HL-60/S4 treated with retinoic acid at 250 ng/mL for 4 days and 3 days (cell line): Measurements from ENCODE around the gene TMEM243.

Experiments
- in situ Hi-C: fragments of 300-500 bp; cut with MboI; formaldehyde crosslinking; loops from 2 replicates; pipeline ENCODE4 v1.7.0; 2022; ENCODE audit warnings: low sequenced_read_pairs

Gene TMEM243

GRCh38 chr7:87164433-87164832 lies 55.1 kb downstream of the TMEM243 start:
- in situ Hi-C loops, result no loop called here

- in situ Hi-C loops, result no loop called here
Measured at GRCh38 chr7:87159538-87159937, 60.0 kb downstream of the TMEM243 start.

- in situ Hi-C loops, result no loop called here
Measured at GRCh38 chr7:87156709-87157108, 62.8 kb downstream of the TMEM243 start.

- in situ Hi-C loops, result no loop called here
Measured at GRCh38 chr7:87155788-87156187, 63.7 kb downstream of the TMEM243 start.

- in situ Hi-C loops, result no loop called here
Measured at GRCh38 chr7:87154569-87154968, 65.0 kb downstream of the TMEM243 start.

- in situ Hi-C loops, result no loop called here
Measured at GRCh38 chr7:87154166-87154565, 65.4 kb downstream of the TMEM243 start.

- in situ Hi-C loops, result no loop called here
Measured at GRCh38 chr7:87152897-87153641, 66.5 kb downstream of the TMEM243 start.

- in situ Hi-C loops, result no loop called here
Measured at GRCh38 chr7:87152112-87152896, 67.2 kb downstream of the TMEM243 start, which contains the start of gene DMTF1. TSS of gene DMTF1 (plus strand) at chr7:87152453. CDS start at chr7:87164942, 12,489 bp downstream.

GRCh38 chr7:87151729-87152111 lies 67.8 kb downstream of the TMEM243 start:
- in situ Hi-C loops, result no loop called here

- in situ Hi-C loops, result no loop called here
Measured at GRCh38 chr7:87151002-87151728, 68.4 kb downstream of the TMEM243 start.

GRCh38 chr7:87148332-87148955 lies 71.1 kb downstream of the TMEM243 start:
- in situ Hi-C loops, result no loop called here

- in situ Hi-C loops, result no loop called here
Measured at GRCh38 chr7:87147500-87147899, 72.0 kb downstream of the TMEM243 start.

GRCh38 chr7:87146740-87147386 lies 72.7 kb downstream of the TMEM243 start:
- in situ Hi-C loops, result no loop called here
